ENCODE results near the gene NXPH4. TPM values are rescaled to one million over a fixed set of nuclear protein-coding genes. Genes with fewer than 3 reads are reported as not detected.

Gene NXPH4
- total and polyA plus RNA-seq, 10 of the 15 experiments (the other 5 are each of a cell fraction or from before 2014, with no cell fraction given): 0.03 to 0.26 TPM; not detected in 8

- POLR2A ChIA-PET: no interaction called here
- H3K27ac ChIP-seq (ENCODE audit: control insufficient read depth, insufficient read depth): no peak overlapping the region
- SMC1A ChIA-PET (ENCODE audit: uncharacterized antibody, unreplicated experiment): interaction anchor here (1.4 kb wide), 1 partner anchor 23 kb away, joined by 3 read pairs; no protein-coding TSS in a partner anchor
- no TSS peak for BruUV-seq (replicated peaks)
- H3K36me3 ChIP-seq (ENCODE audit: control insufficient read depth in 2 of 2, insufficient read depth in 2 of 2, low read length in 1 of 2): peaks cover 19 to 20% of the 10 kb centered on the region in 2 experiments; a peak in 3 of 4 replicates
- H3K4me3 ChIP-seq: no peak overlapping the region
- DNase-seq (ENCODE audit: low read depth, low spot score): no peak
- CTCF ChIA-PET: interaction anchor here (0.6 to 10.7 kb wide), 4 partner anchors 9 to 223 kb away, joined by 3 to 271 read pairs (median 104); partner anchors contain the start of gene SHMT2
- H3K79me2 ChIP-seq (ENCODE audit: control insufficient read depth, insufficient read depth, low read length): no peaks in the 10 kb centered on the region
- no peak overlapping the region for H2AFZ ChIP-seq (ENCODE audit: control insufficient read depth, low read depth, low read length)
- no peak overlapping the region for H3K9ac ChIP-seq (ENCODE audit: control insufficient read depth, insufficient read depth, low read length)
- H4K20me1 ChIP-seq (ENCODE audit: control insufficient read depth, insufficient read depth): 0 out of 2 replicates have a peak, but pooled peaks cover 2% of the 10 kb centered on the region
- in situ Hi-C loops (cut with MboI): no loop called here
- peaks cover 5 to 6% of the 10 kb centered on the region in 2 experiments; a peak in 3 of 4 replicates for H3K27me3 ChIP-seq (replicated peaks in 1 of 2; ENCODE audit: control insufficient read depth in 2 of 2, insufficient read depth in 2 of 2, low read length in 1 of 2)
- ATAC-seq: no peak
- no peak for FAIRE-seq
- H3K9me3 ChIP-seq (replicated peaks; ENCODE audit: control insufficient read depth, insufficient read depth, low read length): no peaks in the 10 kb centered on the region
- intact Hi-C loops (cut with micrococcal nuclease; ENCODE audit: unreplicated experiment): no loop called here
- 54% methylated on average over 9 of the region's 9 CpGs for WGBS (ENCODE audit: insufficient coverage, insufficient replicate concordance, low lambda C conversion rate, missing lambda C conversion rate)
- H3K4me1 ChIP-seq (ENCODE audit: control insufficient read depth, insufficient read depth, low read length): peaks cover 33% of the 10 kb centered on the region
- no peak overlapping the region for H3K4me2 ChIP-seq (ENCODE audit: control insufficient read depth, insufficient read depth)
- RAD21 ChIA-PET (ENCODE audit: unreplicated experiment): interaction anchor here (1.2 to 4.6 kb wide), 2 partner anchors 7 to 10 kb away, joined by 9 to 36 read pairs; partner anchors contain the start of gene SHMT2
- TF ChIP-seq IRF5 (IDR thresholded peaks at IDR 0.05; ENCODE audit: borderline replicate concordance) (no peak), RB1 (IDR thresholded peaks at IDR 0.05; ENCODE audit: borderline replicate concordance) (no peak), EED (IDR thresholded peaks at IDR 0.05; ENCODE audit: low read depth) (no peak), ATF7 (IDR thresholded peaks at IDR 0.05; ENCODE audit: low read depth) (no peak), USF2 (IDR thresholded peaks at IDR 0.05; ENCODE audit: borderline replicate concordance, low read depth, low read length) (no peak), NRF1 (conservative IDR thresholded peaks at IDR 0.05; ENCODE audit: low read depth, low read length) (no peak), PRDM15 (CRISPR knock-in tag; IDR thresholded peaks at IDR 0.05) (no peak), ETV6 (conservative IDR thresholded peaks at IDR 0.05 in 1 of 2, IDR thresholded peaks at IDR 0.05 in 1 of 2; ENCODE audit: borderline replicate concordance in 1 of 2, low read depth in 1 of 2) (no peak), CBFB (IDR thresholded peaks at IDR 0.05; ENCODE audit: low read depth) (no peak), YY1 (IDR thresholded peaks at IDR 0.05; ENCODE audit: low read depth, low read length) (no peak)
- TF ChIP-seq, protein P1, sequence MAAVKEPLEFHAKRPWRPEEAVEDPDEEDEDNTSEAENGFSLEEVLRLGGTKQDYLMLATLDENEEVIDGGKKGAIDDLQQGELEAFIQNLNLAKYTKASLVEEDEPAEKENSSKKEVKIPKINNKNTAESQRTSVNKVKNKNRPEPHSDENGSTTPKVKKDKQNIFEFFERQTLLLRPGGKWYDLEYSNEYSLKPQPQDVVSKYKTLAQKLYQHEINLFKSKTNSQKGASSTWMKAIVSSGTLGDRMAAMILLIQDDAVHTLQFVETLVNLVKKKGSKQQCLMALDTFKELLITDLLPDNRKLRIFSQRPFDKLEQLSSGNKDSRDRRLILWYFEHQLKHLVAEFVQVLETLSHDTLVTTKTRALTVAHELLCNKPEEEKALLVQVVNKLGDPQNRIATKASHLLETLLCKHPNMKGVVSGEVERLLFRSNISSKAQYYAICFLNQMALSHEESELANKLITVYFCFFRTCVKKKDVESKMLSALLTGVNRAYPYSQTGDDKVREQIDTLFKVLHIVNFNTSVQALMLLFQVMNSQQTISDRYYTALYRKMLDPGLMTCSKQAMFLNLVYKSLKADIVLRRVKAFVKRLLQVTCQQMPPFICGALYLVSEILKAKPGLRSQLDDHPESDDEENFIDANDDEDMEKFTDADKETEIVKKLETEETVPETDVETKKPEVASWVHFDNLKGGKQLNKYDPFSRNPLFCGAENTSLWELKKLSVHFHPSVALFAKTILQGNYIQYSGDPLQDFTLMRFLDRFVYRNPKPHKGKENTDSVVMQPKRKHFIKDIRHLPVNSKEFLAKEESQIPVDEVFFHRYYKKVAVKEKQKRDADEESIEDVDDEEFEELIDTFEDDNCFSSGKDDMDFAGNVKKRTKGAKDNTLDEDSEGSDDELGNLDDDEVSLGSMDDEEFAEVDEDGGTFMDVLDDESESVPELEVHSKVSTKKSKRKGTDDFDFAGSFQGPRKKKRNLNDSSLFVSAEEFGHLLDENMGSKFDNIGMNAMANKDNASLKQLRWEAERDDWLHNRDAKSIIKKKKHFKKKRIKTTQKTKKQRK (IDR thresholded peaks at IDR 0.05; ENCODE audit: low read depth, low read length): no peak
- TF ChIP-seq, protein P2, sequence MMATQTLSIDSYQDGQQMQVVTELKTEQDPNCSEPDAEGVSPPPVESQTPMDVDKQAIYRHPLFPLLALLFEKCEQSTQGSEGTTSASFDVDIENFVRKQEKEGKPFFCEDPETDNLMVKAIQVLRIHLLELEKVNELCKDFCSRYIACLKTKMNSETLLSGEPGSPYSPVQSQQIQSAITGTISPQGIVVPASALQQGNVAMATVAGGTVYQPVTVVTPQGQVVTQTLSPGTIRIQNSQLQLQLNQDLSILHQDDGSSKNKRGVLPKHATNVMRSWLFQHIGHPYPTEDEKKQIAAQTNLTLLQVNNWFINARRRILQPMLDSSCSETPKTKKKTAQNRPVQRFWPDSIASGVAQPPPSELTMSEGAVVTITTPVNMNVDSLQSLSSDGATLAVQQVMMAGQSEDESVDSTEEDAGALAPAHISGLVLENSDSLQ (IDR thresholded peaks at IDR 0.05): no peak
Observed at GRCh38 chr12:57236925-57237595, 20.5 kb downstream of the NXPH4 start.
